HepG2 (cell line): Measurements from ENCODE around the gene PFKL. TPM values are rescaled to one million over a fixed set of nuclear protein-coding genes. Genes with fewer than 3 reads are reported as not detected.

Source experiments
- ATAC-seq: fragments of 200-7000 bp; cut with Tn5 transposase; 3 replicates; pipeline ENCODE4 v1.9.1; 2020; ENCODE audit warnings: mild to moderate bottlenecking, moderate library complexity
- BruUV-seq: library from RNA; stranded (reverse); fragments of 400-500 nt; replicated peaks from 2 replicates; lab custom pipeline; 2021; lab: Mats Ljungman, UMichigan
- CTCF ChIA-PET: fragments of 300-600 bp; formaldehyde crosslinking; extraction: SDS; loops from one replicate; lab custom pipeline; 2021; ENCODE audit warnings: low total read pairs, inconsistent platforms, low intra/inter-chr PET ratio; lab: Yijun Ruan, JAX
- POLR2A ChIA-PET: fragments of 350-600 bp; sonication (Branson Sonifier 250); formaldehyde crosslinking; loops from one replicate; lab custom pipeline; 2020; ENCODE audit warnings: antibody characterized with exemption, inconsistent platforms; lab: Yijun Ruan, JAX
- DNase-seq: peaks from one replicate; pipeline ENCODE4 v3.0.0-alpha.2; 2015; ENCODE audit warnings: low spot score
- FAIRE-seq: peaks from 3 replicates; lab custom pipeline; 2011; peaks lifted over from hg19 to GRCh38; lab: Jason Lieb, UNC
- H2AFZ ChIP-seq: one replicate; pipeline ENCODE4 v1.6.1; 2011; ENCODE audit warnings: low read length, inconsistent platforms
- H3K27ac ChIP-seq: fragments of 300-600 bp; 3 replicates; pipeline ENCODE4 v1.8.0; 2011; ENCODE audit warnings: mixed run types, mild to moderate bottlenecking, mixed read lengths, low read length, inconsistent platforms; ENCODE audit not compliant: insufficient read depth; ENCODE audit errors: extremely low read length
- H3K27me3 ChIP-seq, 2 experiments: fragments of 200-600 bp in 1 of 2; 2 replicates in 1 of 2; 3 replicates in 1 of 2; pipeline versions ENCODE4 v1.6.0 to v1.8.0; 2011; ENCODE audit warnings: low read length in 2 of 2, mild to moderate bottlenecking in 2 of 2, moderate library complexity in 2 of 2, inconsistent platforms in 1 of 2; ENCODE audit not compliant: insufficient read depth in 2 of 2, control insufficient read depth in 1 of 2
- H3K36me3 ChIP-seq, 2 experiments: fragments of 200-600 bp in 1 of 2; replicated peaks in 1 of 2; 2 replicates in 1 of 2; 3 replicates in 1 of 2; pipeline versions ENCODE4 v1.5.1 to v1.8.0; 2011; ENCODE audit warnings: low read length in 2 of 2, inconsistent platforms in 1 of 2; ENCODE audit not compliant: insufficient read depth in 2 of 2, control insufficient read depth in 1 of 2
- H3K4me1 ChIP-seq: 2 replicates; pipeline ENCODE4 v1.5.1; 2012; ENCODE audit warnings: low read length, inconsistent platforms; ENCODE audit not compliant: insufficient read depth
- H3K4me2 ChIP-seq: 2 replicates; pipeline ENCODE4 v1.6.0; 2011; ENCODE audit warnings: low read depth, low read length, inconsistent platforms
- H3K4me3 ChIP-seq, 3 experiments: fragments of 200-600 bp in 1 of 3; sonication (generic), shearing (Covaris generic) in 1 of 3; replicated peaks in 1 of 3; 2 replicates each; pipeline ENCODE4 v1.5.1; 2011 to 2016; ENCODE audit warnings: low read length in 3 of 3, inconsistent platforms in 2 of 3, low read depth in 2 of 3, mild to moderate bottlenecking in 2 of 3, control low read depth in 1 of 3, mixed read lengths in 1 of 3; ENCODE audit not compliant: insufficient read depth in 1 of 3
- H3K79me2 ChIP-seq: one replicate; pipeline ENCODE4 v1.6.1; 2011; ENCODE audit warnings: low read length, inconsistent platforms; ENCODE audit not compliant: insufficient read depth
- H3K9ac ChIP-seq: 2 replicates; pipeline ENCODE4 v1.6.0; 2011; ENCODE audit warnings: mild to moderate bottlenecking, low read depth, low read length, inconsistent platforms; ENCODE audit not compliant: insufficient read depth
- H3K9me3 ChIP-seq: 2 replicates; pipeline ENCODE4 v1.5.1; 2012; ENCODE audit warnings: mild to moderate bottlenecking, low read length
- H4K20me1 ChIP-seq: 2 replicates; pipeline ENCODE4 v1.6.0; 2011; ENCODE audit warnings: inconsistent platforms, mild to moderate bottlenecking, low read length, moderate library complexity; ENCODE audit not compliant: insufficient read depth
- DZIP1 ChIP-seq: sonication (generic); formaldehyde crosslinking; IDR thresholded peaks from 2 replicates; pipeline ENCODE4 v1.5.0; 2020; ENCODE audit warnings: mild to moderate bottlenecking, missing genetic modification reagents
- FOXJ3 ChIP-seq: sonication (generic); formaldehyde crosslinking; IDR thresholded peaks from 2 replicates; pipeline ENCODE4 v1.4.0; 2020; ENCODE audit warnings: missing genetic modification reagents, mild to moderate bottlenecking, borderline replicate concordance
- GABPA ChIP-seq, 2 experiments: IDR thresholded peaks; 2 replicates each; pipeline ENCODE4 v1.6.1; 2011 to 2016; ENCODE audit warnings: low read depth in 2 of 2, low read length in 1 of 2, missing biosample characterization in 1 of 2, missing genetic modification characterization in 1 of 2
- KIAA2018 ChIP-seq: sonication (generic); formaldehyde crosslinking; IDR thresholded peaks from 2 replicates; pipeline ENCODE4 v1.5.0; 2020; ENCODE audit warnings: mild to moderate bottlenecking, missing genetic modification reagents, borderline replicate concordance
- NFYB ChIP-seq: sonication (generic); formaldehyde crosslinking; IDR thresholded peaks from 2 replicates; pipeline ENCODE4 v1.4.0; 2020; ENCODE audit warnings: missing genetic modification reagents
- PHF21A ChIP-seq: sonication (generic); formaldehyde crosslinking; IDR thresholded peaks from 2 replicates; pipeline ENCODE4 v1.5.0; 2020; ENCODE audit warnings: mild to moderate bottlenecking, missing genetic modification reagents
- ZFX ChIP-seq: sonication (generic); formaldehyde crosslinking; IDR thresholded peaks from 2 replicates; pipeline ENCODE4 v1.4.0; 2020; ENCODE audit warnings: mild to moderate bottlenecking, low read depth, missing genetic modification reagents, moderate library complexity
- ZMYM2 ChIP-seq: sonication (generic); formaldehyde crosslinking; IDR thresholded peaks from 2 replicates; pipeline ENCODE4 v1.8.0; 2022; ENCODE audit warnings: mild to moderate bottlenecking, missing genetic modification reagents
- ZMYM4 ChIP-seq: sonication (generic); formaldehyde crosslinking; IDR thresholded peaks from 2 replicates; pipeline ENCODE4 v1.8.1; 2023; ENCODE audit warnings: mild to moderate bottlenecking, missing genetic modification reagents
- ZNF777 ChIP-seq: sonication (generic); formaldehyde crosslinking; IDR thresholded peaks from 2 replicates; pipeline ENCODE4 v1.4.0; 2020; ENCODE audit warnings: missing genetic modification reagents
- ZSCAN22 ChIP-seq: sonication (generic); formaldehyde crosslinking; IDR thresholded peaks from 2 replicates; pipeline ENCODE4 v1.4.0; 2020; ENCODE audit warnings: mild to moderate bottlenecking, missing genetic modification reagents
- WGBS: methylation state at CpG from one replicate; pipeline ENCODE4 v1.1.6; 2017; ENCODE audit warnings: low lambda C conversion rate; 5-methylcytosine and 5-hydroxymethylcytosine counted together
- in situ Hi-C: cut with HindIII; loops from 2 replicates; pipeline ENCODE4 v1.10.0; 2017; ENCODE audit warnings: low pct_unique_long_range_greater_than_20kb; ENCODE audit not compliant: extremely low pct_ligation_motif_present
- intact Hi-C: fragments of 100-400 bp; cut with micrococcal nuclease; formaldehyde crosslinking; loops from one replicate; pipeline ENCODE4 v1.10.0; 2022; ENCODE audit not compliant: unreplicated experiment
- polyA plus RNA-seq, 8 experiments: library from polyadenylated mRNA; depleted of rRNA in 3 of 8; stranded (reverse) in 7 of 8; unstranded in 1 of 8; fragments of >200 nt; fragmentation: Illumina TruSeq in 4 of 8; extraction: Trizol in 4 of 8; gene quantifications; 2 replicates each; pipeline versions ENCODE4 v1.2.1 to v1.2.3, GENCODE V29; 2011 to 2016; ENCODE audit warnings: low read depth in 4 of 8, missing spikeins in 1 of 8, mixed read lengths in 1 of 8; ENCODE audit not compliant: insufficient read depth in 1 of 8
- total RNA-seq, 5 experiments: library from RNA; depleted of rRNA; stranded (reverse); fragments of >200 nt; fragmentation: Illumina TruSeq; extraction: Trizol; gene quantifications; 2 replicates each; pipeline ENCODE4 v1.2.3, GENCODE V29; 2016; ENCODE audit warnings: low read depth in 1 of 5

Gene PFKL
- total and polyA plus RNA-seq, 2 of the 13 experiments (the other 11 are each of a cell fraction or from before 2014, with no cell fraction given), result 92.8 to 106 TPM

GRCh38 chr21:44370027-44370735 is 70.3 kb downstream of the PFKL start:
- in situ Hi-C loops, result no loop called here
- Histone ChIP-seq H3K9me3 (no peaks in the 10 kb centered on the region), H3K36me3 (no peaks in the 10 kb centered on the region), H3K9ac (peak overlapping the region; percentile 44; the same call in 1 of the 2 replicates), H3K4me3 (peak overlapping the region; percentile 38 to 63 (median 42); a peak in 5 of 6 replicates), H3K27me3 (peaks cover 0 to 18% of the 10 kb centered on the region in 2 experiments; a peak in 4 of 5 replicates), H3K4me2 (peak overlapping the region; percentile 79), H3K79me2 (no peaks in the 10 kb centered on the region), H3K27ac (peak overlapping the region; percentile 17), H3K4me1 (peaks cover 18% of the 10 kb centered on the region), H2AFZ (no peak overlapping the region), H4K20me1 (no peaks in the 10 kb centered on the region)
- FAIRE-seq (peak; percentile 37), DNase-seq (peak; percentile 54), ATAC-seq (peak; percentile 83)
- ChIA-PET POLR2A (interaction anchor here (1.1 kb wide), 1 partner anchor 31 kb away, joined by 4 read pairs; the partner anchor contains the start of gene CFAP410), CTCF (no interaction called here)
- intact Hi-C loops, result no loop called here
- WGBS, result 16% methylated on average over 22 of the region's 29 CpGs
- BruUV-seq, result no TSS peak
- TF ChIP-seq ZSCAN22 (CRISPR knock-in tag), result no peak
- no peak for TF ChIP-seq ZNF777 (CRISPR knock-in tag)
- no peak for TF ChIP-seq GABPA (IDR thresholded peaks at IDR 0.05; ENCODE audit: low read depth, low read length)
- no peak; the same call in 1 of the 2 replicates for TF ChIP-seq GABPA (CRISPR knock-in tag; IDR thresholded peaks at IDR 0.05; ENCODE audit: low read depth)
- TF ChIP-seq FOXJ3, result no peak
- peak; percentile 18; the same call in 1 of the 2 replicates for TF ChIP-seq ZFX (CRISPR knock-in tag)
- no peak for TF ChIP-seq KIAA2018
- no peak for TF ChIP-seq DZIP1
- no peak for TF ChIP-seq ZMYM2 (CRISPR knock-in tag)
- TF ChIP-seq ZMYM4, result peak; percentile 34; the same call in 1 of the 2 replicates
- no peak for TF ChIP-seq PHF21A (CRISPR knock-in tag)
- no peak for TF ChIP-seq NFYB (CRISPR knock-in tag)
